Measurements from ENCODE around the gene SELENOO. TPM values are rescaled to one million over a fixed set of nuclear protein-coding genes. Genes with fewer than 3 reads are reported as not detected.

Gene SELENOO
- total RNA-seq, 1 donor from 2014 or later = 14.5 TPM

- ATAC-seq (peak; percentile 49), DNase-seq (no peak)
- intact Hi-C loops (cut with micrococcal nuclease) = loop anchor here (10.0 kb wide), 1 partner anchor 99 kb away; the partner anchor contains the start of gene PPP6R2
Measured at GRCh38 chr22:50245214-50246072, 44.6 kb downstream of the SELENOO start.

- intact Hi-C loops (cut with micrococcal nuclease) = loop anchor here (10.0 kb wide), 1 partner anchor 98 kb away; the partner anchor contains the start of gene PPP6R2
- ATAC-seq (no peak), DNase-seq (no peak)
Measured at GRCh38 chr22:50246242-50247175, 45.7 kb downstream of the SELENOO start.

- DNase-seq = no peak
- no peak for ATAC-seq
- intact Hi-C loops (cut with micrococcal nuclease) = loop anchor here (10.0 kb wide), 1 partner anchor 97 kb away; the partner anchor contains the start of gene PPP6R2
Measured at GRCh38 chr22:50247748-50248147, 46.9 kb downstream of the SELENOO start.

- no peak for ATAC-seq
- no peak for DNase-seq
- intact Hi-C loops (cut with micrococcal nuclease) = loop anchor here (10.0 kb wide), 1 partner anchor 96 kb away; the partner anchor contains the start of gene PPP6R2
Measured at GRCh38 chr22:50248196-50249081, 47.6 kb downstream of the SELENOO start.

- intact Hi-C loops (cut with micrococcal nuclease) = loop anchor here (10.0 kb wide), 1 partner anchor 95 kb away; the partner anchor contains the start of gene PPP6R2
- DNase-seq (no peak), ATAC-seq (no peak)
Measured at GRCh38 chr22:50249341-50250248, 48.8 kb downstream of the SELENOO start.

- ATAC-seq = no peak
- no peak for DNase-seq
- intact Hi-C loops (cut with micrococcal nuclease) = no loop called here
Measured at GRCh38 chr22:50250249-50250554, 49.4 kb downstream of the SELENOO start.

- ATAC-seq = peak; percentile 87
- peak; percentile 92 for DNase-seq
- intact Hi-C loops (cut with micrococcal nuclease) = no loop called here
Measured at GRCh38 chr22:50250555-50251476, 50.0 kb downstream of the SELENOO start, which contains the start of gene HDAC10. Gene HDAC10, minus strand, starts transcription at chr22:50251265. Its CDS starts 233 bp downstream, at chr22:50251032.

- ATAC-seq (peak; percentile 1), DNase-seq (no peak)
- intact Hi-C loops (cut with micrococcal nuclease) = no loop called here
Measured at GRCh38 chr22:50251477-50252081, 50.8 kb downstream of the SELENOO start.

- ATAC-seq = peak; percentile 79
- intact Hi-C loops (cut with micrococcal nuclease) = no loop called here
- peak; percentile 86 for DNase-seq
Measured at GRCh38 chr22:50252082-50253045, 51.6 kb downstream of the SELENOO start.

- intact Hi-C loops (cut with micrococcal nuclease) = no loop called here
- DNase-seq = no peak
- no peak for ATAC-seq
Measured at GRCh38 chr22:50253046-50253915, 52.5 kb downstream of the SELENOO start.

GRCh38 chr22:50253941-50254340 is 53.1 kb downstream of the SELENOO start:
- ATAC-seq = no peak
- DNase-seq = no peak
- intact Hi-C loops (cut with micrococcal nuclease) = no loop called here

GRCh38 chr22:50255099-50255498 is 54.3 kb downstream of the SELENOO start:
- no peak for ATAC-seq
- intact Hi-C loops (cut with micrococcal nuclease) = no loop called here
- DNase-seq = no peak

GRCh38 chr22:50255607-50256006 is 54.8 kb downstream of the SELENOO start:
- ATAC-seq = no peak
- no peak for DNase-seq
- intact Hi-C loops (cut with micrococcal nuclease) = no loop called here

GRCh38 chr22:50256258-50256862 is 55.5 kb downstream of the SELENOO start:
- intact Hi-C loops (cut with micrococcal nuclease) = no loop called here
- DNase-seq (no peak), ATAC-seq (no peak)
